Measurements from ENCODE around the gene DBNL. TPM values are rescaled to one million over a fixed set of nuclear protein-coding genes. Genes with fewer than 3 reads are reported as not detected.

Gene DBNL
- total and polyA plus RNA-seq, 3 donors from 2014 or later = 50.0 to 72.7 (median 61.4) TPM

- H3K9me3 ChIP-seq = no peaks in the 10 kb centered on the region
- H3K4me3 ChIP-seq = no peak overlapping the region
- no peaks in the 10 kb centered on the region for H3K36me3 ChIP-seq (ENCODE audit: low read depth, missing control alignments)
- H3K4me1 ChIP-seq = peaks cover 22% of the 10 kb centered on the region
- TF ChIP-seq, protein P1, sequence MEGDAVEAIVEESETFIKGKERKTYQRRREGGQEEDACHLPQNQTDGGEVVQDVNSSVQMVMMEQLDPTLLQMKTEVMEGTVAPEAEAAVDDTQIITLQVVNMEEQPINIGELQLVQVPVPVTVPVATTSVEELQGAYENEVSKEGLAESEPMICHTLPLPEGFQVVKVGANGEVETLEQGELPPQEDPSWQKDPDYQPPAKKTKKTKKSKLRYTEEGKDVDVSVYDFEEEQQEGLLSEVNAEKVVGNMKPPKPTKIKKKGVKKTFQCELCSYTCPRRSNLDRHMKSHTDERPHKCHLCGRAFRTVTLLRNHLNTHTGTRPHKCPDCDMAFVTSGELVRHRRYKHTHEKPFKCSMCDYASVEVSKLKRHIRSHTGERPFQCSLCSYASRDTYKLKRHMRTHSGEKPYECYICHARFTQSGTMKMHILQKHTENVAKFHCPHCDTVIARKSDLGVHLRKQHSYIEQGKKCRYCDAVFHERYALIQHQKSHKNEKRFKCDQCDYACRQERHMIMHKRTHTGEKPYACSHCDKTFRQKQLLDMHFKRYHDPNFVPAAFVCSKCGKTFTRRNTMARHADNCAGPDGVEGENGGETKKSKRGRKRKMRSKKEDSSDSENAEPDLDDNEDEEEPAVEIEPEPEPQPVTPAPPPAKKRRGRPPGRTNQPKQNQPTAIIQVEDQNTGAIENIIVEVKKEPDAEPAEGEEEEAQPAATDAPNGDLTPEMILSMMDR (IDR thresholded peaks at IDR 0.05) = no peak
- no peak for TF ChIP-seq POLR2A (IDR thresholded peaks at IDR 0.05)
- WGBS, 2 donors = 80 to 83% methylated on average over 5 to 7 of the region's 7 CpGs
- intact Hi-C loops (cut with DNase I; ENCODE audit: low total_unique reads) = no loop called here
- no peak overlapping the region for H3K27ac ChIP-seq
- DNase-seq = no peak
- no peaks in the 10 kb centered on the region for H3K27me3 ChIP-seq
Measured at GRCh38 chr7:44066494-44067063, 22.1 kb downstream of the DBNL start.

- Histone ChIP-seq H3K4me3 (no peak overlapping the region), H3K4me1 (peaks cover 22% of the 10 kb centered on the region), H3K27me3 (no peaks in the 10 kb centered on the region), H3K36me3 (ENCODE audit: low read depth, missing control alignments) (no peaks in the 10 kb centered on the region), H3K9me3 (no peaks in the 10 kb centered on the region), H3K27ac (no peak overlapping the region)
- 82 to 85% methylated on average over 11 of the region's 11 CpGs for WGBS, 2 donors
- intact Hi-C loops (cut with DNase I; ENCODE audit: low total_unique reads) = no loop called here
- TF ChIP-seq, protein P1 (IDR thresholded peaks at IDR 0.05) = no peak
- no peak for TF ChIP-seq POLR2A (IDR thresholded peaks at IDR 0.05)
- no peak for DNase-seq
Measured at GRCh38 chr7:44067064-44067951, 22.8 kb downstream of the DBNL start.

- no peaks in the 10 kb centered on the region for H3K27me3 ChIP-seq
- intact Hi-C loops (cut with DNase I; ENCODE audit: low total_unique reads) = no loop called here
- WGBS, 2 donors = 74 to 79% methylated on average over 7 of the region's 7 CpGs
- no peaks in the 10 kb centered on the region for H3K36me3 ChIP-seq (ENCODE audit: low read depth, missing control alignments)
- DNase-seq = no peak
- H3K4me1 ChIP-seq = peaks cover 17% of the 10 kb centered on the region
- no peaks in the 10 kb centered on the region for H3K9me3 ChIP-seq
- TF ChIP-seq, protein P1 (IDR thresholded peaks at IDR 0.05) = no peak
- TF ChIP-seq POLR2A (IDR thresholded peaks at IDR 0.05) = no peak
- H3K27ac ChIP-seq = no peak overlapping the region
- H3K4me3 ChIP-seq = no peak overlapping the region
Measured at GRCh38 chr7:44068054-44068453, 23.6 kb downstream of the DBNL start.

DNA sequence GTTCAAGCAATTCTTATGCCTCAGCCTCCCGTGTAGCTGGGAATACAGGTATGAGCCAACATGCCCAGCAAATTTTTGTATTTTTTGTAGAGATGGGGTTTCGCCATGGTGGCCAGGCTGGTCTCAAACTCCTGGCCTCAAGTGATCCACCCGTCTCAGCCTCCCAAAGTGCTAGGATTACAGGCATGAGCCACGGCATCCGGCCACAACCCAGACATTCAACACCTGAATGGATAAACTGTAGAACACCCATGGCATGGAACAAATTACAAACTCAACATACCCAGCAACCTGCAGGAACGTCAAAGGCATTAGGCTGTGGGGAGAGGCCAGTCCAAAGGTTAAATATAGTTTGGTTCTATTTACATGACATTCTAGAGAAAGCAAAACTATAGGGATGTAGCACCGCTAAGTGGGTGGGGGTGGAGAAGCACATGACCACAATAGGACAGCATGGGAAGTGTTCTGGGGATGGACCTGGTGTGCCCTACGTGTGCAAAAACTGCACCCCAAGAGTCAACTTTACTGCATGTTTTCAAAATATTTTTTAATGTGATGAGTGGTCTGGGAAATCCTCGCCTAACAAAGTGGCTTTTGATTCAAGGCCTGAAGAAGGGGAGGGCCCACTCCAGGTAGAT, 27.3 kb downstream of the DBNL start:
- intact Hi-C loops (cut with DNase I; ENCODE audit: low total_unique reads) = no loop called here
- 79 to 86% methylated on average over 9 of the region's 9 CpGs for WGBS, 2 donors
- H3K27me3 ChIP-seq = no peaks in the 10 kb centered on the region
- no peak for DNase-seq
- H3K27ac ChIP-seq = no peak overlapping the region
- H3K36me3 ChIP-seq (ENCODE audit: low read depth, missing control alignments) = no peaks in the 10 kb centered on the region
- no peaks in the 10 kb centered on the region for H3K9me3 ChIP-seq
- TF ChIP-seq POLR2A (IDR thresholded peaks at IDR 0.05) = no peak
- TF ChIP-seq, protein P1 (IDR thresholded peaks at IDR 0.05) = no peak
- H3K4me3 ChIP-seq = no peak overlapping the region
- H3K4me1 ChIP-seq = no peaks in the 10 kb centered on the region

Data from testis (tissue), 3 donors.